ENCODE results near the gene IQCB1. TPM values are rescaled to one million over a fixed set of nuclear protein-coding genes. Genes with fewer than 3 reads are reported as not detected.
A peak's percentile ranks its signal among the peaks of the same experiment; 100 is the strongest.
"Not testable (repeated sequence)": the region's sequence is repeated elsewhere in the genome, so short reads cannot be mapped to it uniquely, and the experiment has no call there.

IQCB1 gene
- total RNA-seq, 1 experiment from 2014 or later, result 51.7 TPM

- Histone ChIP-seq H3K36me3 (peaks cover 68% of the 10 kb centered on the region), H3K9me3 (replicated peaks) (no peaks in the 10 kb centered on the region), H3K27ac (no peak overlapping the region), H3K4me3 (no peak overlapping the region), H3K4me1 (no peaks in the 10 kb centered on the region), H3K27me3 (no peaks in the 10 kb centered on the region)
- DNase-seq, result no peak
Measured at GRCh38 chr3:121781611-121782010, 53.2 kb downstream of the IQCB1 start.

DNA sequence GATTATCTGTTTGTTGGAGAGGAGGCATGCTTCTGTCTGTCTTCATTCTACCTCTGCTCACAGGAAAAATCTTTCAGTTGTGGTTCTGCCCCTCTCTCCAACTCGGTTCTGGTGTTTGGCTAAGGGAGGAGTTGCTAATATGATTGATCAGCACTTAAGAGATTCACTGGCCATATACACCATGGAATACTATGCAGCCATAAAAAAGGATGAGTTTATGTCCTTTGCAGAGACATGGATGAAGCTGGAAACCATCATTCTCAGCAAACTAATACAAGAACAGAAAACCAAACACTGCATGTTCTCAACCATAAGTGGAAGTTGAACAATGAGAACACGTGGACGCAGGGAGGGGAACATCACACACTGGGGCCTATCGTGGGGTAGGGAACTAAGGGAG, 59.8 kb downstream of the IQCB1 start:
- not testable (repeated sequence) for H3K27ac ChIP-seq; DNase-seq; H3K4me3 ChIP-seq; H3K27me3 ChIP-seq; H3K9me3 ChIP-seq (replicated peaks); H3K4me1 ChIP-seq
- peaks cover 86% of the 10 kb centered on the region for H3K36me3 ChIP-seq

- no peak overlapping the region for H3K27ac ChIP-seq
- no peak for DNase-seq
- no peaks in the 10 kb centered on the region for H3K4me1 ChIP-seq
- H3K9me3 ChIP-seq (replicated peaks), result no peaks in the 10 kb centered on the region
- H3K36me3 ChIP-seq, result peaks cover 46% of the 10 kb centered on the region
- no peaks in the 10 kb centered on the region for H3K27me3 ChIP-seq
- no peak overlapping the region for H3K4me3 ChIP-seq
Measured at GRCh38 chr3:121769246-121769645, 65.6 kb downstream of the IQCB1 start.

GRCh38 chr3:121768452-121768851, 66.4 kb downstream of the IQCB1 start:
- no peak for DNase-seq
- Histone ChIP-seq H3K4me3 (no peak overlapping the region), H3K36me3 (peaks cover 40% of the 10 kb centered on the region), H3K27ac (no peak overlapping the region), H3K9me3 (replicated peaks) (no peaks in the 10 kb centered on the region), H3K27me3 (no peaks in the 10 kb centered on the region), H3K4me1 (no peaks in the 10 kb centered on the region)

DNA sequence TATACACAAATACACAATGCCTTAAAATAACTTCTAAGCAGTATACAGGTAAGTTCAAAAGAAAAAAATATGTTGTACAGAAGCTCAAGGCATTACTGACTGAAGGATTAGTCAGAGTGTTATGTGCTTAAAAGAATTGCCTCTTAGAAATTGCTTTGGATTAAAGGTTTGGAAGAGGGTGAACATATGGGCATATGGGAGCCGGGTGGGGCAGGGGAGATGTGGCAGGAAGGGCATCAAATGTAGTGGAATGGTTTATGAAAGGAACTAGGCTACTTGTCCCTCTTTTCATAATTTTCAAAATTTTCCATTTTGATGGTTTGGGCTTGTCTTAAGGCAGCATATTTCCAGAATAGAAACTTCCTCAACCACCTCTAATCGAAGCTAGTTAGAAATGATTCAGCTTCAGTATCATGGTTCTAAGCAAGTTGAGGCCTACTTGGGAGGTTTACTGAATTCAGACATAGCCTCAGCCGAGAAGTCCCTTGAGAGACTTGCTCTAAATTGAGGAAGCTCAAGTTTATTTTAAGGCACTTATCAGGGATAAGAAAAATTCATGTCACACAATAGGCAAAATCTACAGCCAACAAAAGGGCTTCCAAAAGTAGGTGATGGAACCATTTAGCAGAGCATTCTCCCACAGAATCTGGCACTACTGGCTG, 75.2 kb downstream of the IQCB1 start:
- Histone ChIP-seq H3K9me3 (replicated peaks) (no peaks in the 10 kb centered on the region), H3K4me3 (no peak overlapping the region), H3K36me3 (no peaks in the 10 kb centered on the region), H3K27ac (no peak overlapping the region), H3K4me1 (peaks cover 23% of the 10 kb centered on the region), H3K27me3 (no peaks in the 10 kb centered on the region)
- DNase-seq, result no peak

DNA sequence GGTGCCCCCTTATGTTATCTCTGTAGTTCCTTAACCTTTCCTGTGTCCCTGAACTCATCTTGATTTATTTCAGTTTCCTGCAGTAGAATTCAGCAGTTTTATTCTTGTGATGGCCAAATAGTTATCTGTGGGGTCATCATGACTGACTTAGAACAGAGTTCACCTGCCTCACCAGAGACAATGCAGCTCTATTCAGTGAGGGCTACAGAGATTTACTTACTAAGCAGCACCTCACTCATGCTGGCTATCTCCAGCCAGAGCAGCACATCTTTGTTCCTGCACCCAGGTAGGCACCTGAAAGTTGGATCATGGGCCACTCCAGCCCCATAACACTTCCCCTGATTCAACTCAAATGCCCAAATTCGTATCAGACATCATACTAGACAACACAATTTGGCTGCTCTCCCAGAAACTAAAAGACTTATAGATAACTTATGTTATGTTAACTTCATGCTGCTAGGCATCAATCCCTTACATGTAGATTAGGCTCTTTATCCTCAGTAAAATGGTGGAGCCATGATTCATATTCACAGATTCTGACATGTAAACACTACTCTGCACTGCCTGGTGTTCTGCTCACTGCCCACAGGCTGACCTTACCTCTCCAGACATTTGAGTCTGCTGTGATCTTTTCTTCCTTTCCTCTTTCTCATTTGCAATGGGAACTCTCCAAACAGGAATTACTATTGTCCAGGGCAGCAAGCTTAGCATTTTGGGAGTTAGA, 76.0 kb downstream of the IQCB1 start:
- Histone ChIP-seq H3K4me3 (no peak overlapping the region), H3K27me3 (no peaks in the 10 kb centered on the region), H3K9me3 (replicated peaks) (no peaks in the 10 kb centered on the region), H3K36me3 (no peaks in the 10 kb centered on the region), H3K27ac (peak overlapping the region; percentile 92; the same call in 1 of the 2 replicates), H3K4me1 (peaks cover 23% of the 10 kb centered on the region)
- DNase-seq, result no peak

- Histone ChIP-seq H3K4me3 (peak overlapping the region; percentile 43), H3K4me1 (peaks cover 23% of the 10 kb centered on the region), H3K36me3 (no peaks in the 10 kb centered on the region), H3K9me3 (replicated peaks) (no peaks in the 10 kb centered on the region), H3K27ac (peak overlapping the region; percentile 92), H3K27me3 (no peaks in the 10 kb centered on the region)
- peak; percentile 23 to 50 for DNase-seq
Measured at GRCh38 chr3:121757812-121758545, 76.9 kb downstream of the IQCB1 start.

- H3K9me3 ChIP-seq (replicated peaks), result no peaks in the 10 kb centered on the region
- H3K27me3 ChIP-seq, result no peaks in the 10 kb centered on the region
- H3K4me3 ChIP-seq, result peak overlapping the region; percentile 43
- peaks cover 23% of the 10 kb centered on the region for H3K4me1 ChIP-seq
- H3K36me3 ChIP-seq, result no peaks in the 10 kb centered on the region
- DNase-seq, result peak; percentile 88 to 94
- H3K27ac ChIP-seq, result peak overlapping the region; percentile 92
Measured at GRCh38 chr3:121757087-121757811, 77.6 kb downstream of the IQCB1 start.

GRCh38 chr3:121752772-121753171, 82.1 kb downstream of the IQCB1 start:
- Histone ChIP-seq H3K4me1 (peaks cover 18% of the 10 kb centered on the region), H3K4me3 (no peak overlapping the region), H3K27ac (no peak overlapping the region), H3K9me3 (replicated peaks) (no peaks in the 10 kb centered on the region), H3K36me3 (no peaks in the 10 kb centered on the region), H3K27me3 (no peaks in the 10 kb centered on the region)
- no peak for DNase-seq

DNA sequence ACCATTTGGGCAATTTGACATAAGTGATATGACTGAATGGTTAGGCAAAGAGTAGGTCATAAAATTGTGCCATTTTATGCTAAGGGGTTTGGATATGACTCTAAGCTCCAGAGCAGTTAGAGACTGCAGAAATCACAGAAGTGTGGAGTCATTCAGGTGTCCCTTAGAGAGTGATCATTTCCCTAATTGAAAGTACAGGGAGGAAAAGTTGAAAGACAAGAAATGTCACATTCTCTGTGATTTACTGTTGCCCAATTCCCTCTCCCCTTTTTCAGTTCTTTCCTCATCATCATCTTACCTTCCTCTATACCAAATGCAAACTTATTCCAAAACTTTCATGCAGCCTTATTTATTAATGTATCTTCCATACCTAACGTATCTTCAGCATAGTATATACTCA, 82.6 kb downstream of the IQCB1 start:
- H3K9me3 ChIP-seq (replicated peaks), result no peaks in the 10 kb centered on the region
- peaks cover 17% of the 10 kb centered on the region for H3K4me1 ChIP-seq
- DNase-seq, result no peak
- H3K36me3 ChIP-seq, result no peaks in the 10 kb centered on the region
- no peaks in the 10 kb centered on the region for H3K27me3 ChIP-seq
- no peak overlapping the region for H3K4me3 ChIP-seq
- no peak overlapping the region for H3K27ac ChIP-seq

DNA sequence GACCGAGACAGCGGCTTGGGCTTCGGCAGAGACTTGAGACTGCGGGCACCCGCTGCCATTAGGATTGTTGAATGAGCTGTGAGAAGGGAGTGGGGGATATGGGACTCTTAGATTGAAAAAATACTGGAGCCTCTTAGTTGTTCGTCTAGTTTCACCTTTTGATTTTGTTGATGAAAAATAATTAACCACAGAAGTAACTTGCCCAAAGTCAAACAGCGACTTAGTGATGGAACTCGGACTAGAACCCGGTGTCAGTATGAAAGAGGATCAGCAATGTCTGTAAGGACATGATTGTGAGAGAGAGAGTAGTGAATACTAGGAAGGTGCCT, 84.8 kb downstream of the IQCB1 start:
- no peaks in the 10 kb centered on the region for H3K36me3 ChIP-seq
- no peaks in the 10 kb centered on the region for H3K9me3 ChIP-seq (replicated peaks)
- DNase-seq, result no peak
- H3K27ac ChIP-seq, result peak overlapping the region; percentile 73
- no peaks in the 10 kb centered on the region for H3K27me3 ChIP-seq
- H3K4me3 ChIP-seq, result peak overlapping the region; percentile 85
- peaks cover 10% of the 10 kb centered on the region for H3K4me1 ChIP-seq

DNA sequence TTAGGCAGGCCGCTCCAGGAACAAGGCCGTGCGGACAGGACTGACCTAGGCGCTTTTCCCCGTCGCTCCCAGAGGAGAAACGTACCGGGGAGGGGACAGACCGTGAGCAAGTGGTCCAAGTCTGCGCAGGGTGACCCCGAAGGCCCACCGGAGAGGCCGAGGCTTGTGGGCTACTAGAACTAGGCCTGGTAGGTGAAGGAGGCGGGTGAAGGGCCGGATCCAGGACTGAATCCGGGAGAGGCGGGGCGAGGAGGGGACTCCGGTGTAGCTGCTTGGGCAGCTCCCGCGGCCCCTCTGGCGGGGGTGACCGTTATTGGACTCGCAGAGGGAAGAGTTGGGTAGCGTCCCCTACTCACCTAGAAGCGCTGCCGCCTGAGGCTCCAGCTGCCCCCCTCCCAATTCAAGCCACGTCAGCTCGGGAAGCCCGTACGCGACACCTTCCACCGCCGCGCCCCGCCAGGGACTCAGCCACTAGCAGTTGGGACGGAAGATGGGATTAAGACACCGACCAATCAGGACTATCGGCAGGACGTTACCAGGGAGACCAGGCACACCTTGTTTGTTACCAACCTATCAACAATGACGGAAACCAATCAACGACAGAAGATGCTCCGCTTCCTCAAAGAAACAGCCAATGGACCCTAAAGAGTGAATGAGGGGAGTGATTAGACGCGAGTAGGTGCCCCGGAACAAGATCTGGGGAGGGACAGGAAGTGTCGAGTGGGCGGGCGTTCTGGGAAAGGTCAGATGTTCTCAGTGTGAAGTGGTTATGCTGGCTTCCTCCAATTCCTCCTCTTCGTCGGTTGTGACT, 85.4 kb downstream of the IQCB1 start, which contains the start of gene GOLGB1:
GOLGB1 (minus strand) TSS at position 466 of the 811 bp plus-strand sequence. CDS start 18,770 bp downstream, outside the sequence.
- H3K27me3 ChIP-seq, result no peaks in the 10 kb centered on the region
- H3K27ac ChIP-seq, result peak within 1 kb of the TSS; percentile 73
- peak within 1 kb of the TSS; percentile 85 for H3K4me3 ChIP-seq
- H3K4me1 ChIP-seq, result peaks cover 10% of the 10 kb centered on the region
- DNase-seq, result peak; percentile 95 to 99
- no peaks in the 10 kb centered on the region for H3K9me3 ChIP-seq (replicated peaks)
- H3K36me3 ChIP-seq, result no peaks in the 10 kb centered on the region

DNA sequence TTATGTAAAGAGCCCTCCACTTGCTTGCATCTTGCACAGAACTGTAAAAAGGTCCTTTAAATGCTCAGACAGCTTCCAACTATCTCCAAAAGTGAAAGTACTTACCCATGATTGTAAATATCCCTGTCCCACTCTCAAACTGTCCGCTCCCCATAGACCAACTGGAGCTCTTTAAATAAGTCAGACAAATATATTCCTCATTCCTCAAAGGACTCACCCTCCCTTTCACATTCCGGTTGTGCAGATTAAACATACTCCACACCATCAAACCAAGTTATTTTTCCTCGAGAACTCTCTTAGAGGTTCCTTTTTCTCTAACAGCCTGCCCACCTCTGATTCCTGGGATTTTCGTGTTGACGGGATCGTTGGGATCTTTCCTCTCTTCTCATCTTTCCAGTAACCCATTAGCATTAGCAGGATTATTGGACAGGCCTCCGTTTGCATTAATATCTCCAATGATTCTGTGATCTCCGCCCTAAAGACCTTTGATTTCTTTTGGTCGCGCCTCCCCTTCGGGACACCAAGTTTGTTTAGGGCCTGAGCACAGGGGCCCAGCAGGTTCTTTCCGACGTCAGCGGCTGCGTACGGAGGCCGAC, 86.1 kb downstream of the IQCB1 start:
- Histone ChIP-seq H3K9me3 (replicated peaks) (no peaks in the 10 kb centered on the region), H3K4me3 (peak overlapping the region; percentile 85), H3K27ac (peak overlapping the region; percentile 58), H3K27me3 (no peaks in the 10 kb centered on the region), H3K36me3 (no peaks in the 10 kb centered on the region), H3K4me1 (peaks cover 10% of the 10 kb centered on the region)
- no peak for DNase-seq

DNA sequence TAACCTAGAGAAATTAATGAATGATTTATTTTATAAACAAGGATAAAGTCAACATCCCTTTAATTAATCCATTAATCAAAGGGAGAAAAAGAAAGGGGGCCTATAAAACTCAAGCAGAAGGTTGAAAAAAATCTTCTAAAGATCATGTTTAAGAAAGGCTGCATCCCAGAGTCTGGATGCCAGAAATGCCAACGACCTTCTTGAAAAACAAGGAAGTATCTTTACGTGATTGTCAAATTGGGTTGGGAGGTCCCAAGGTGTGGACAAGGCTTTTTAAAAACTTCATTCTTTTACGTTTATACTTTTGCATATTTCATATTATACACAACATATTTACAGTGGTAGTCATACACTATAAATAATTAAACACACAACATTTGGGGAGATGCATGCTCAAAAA, 86.9 kb downstream of the IQCB1 start:
- Histone ChIP-seq H3K4me1 (peaks cover 10% of the 10 kb centered on the region), H3K27ac (no peak overlapping the region), H3K27me3 (no peaks in the 10 kb centered on the region), H3K36me3 (0 out of 2 replicates have a peak, but pooled peaks cover 3% of the 10 kb centered on the region), H3K9me3 (replicated peaks) (peaks cover 3% of the 10 kb centered on the region), H3K4me3 (peak overlapping the region; percentile 85)
- DNase-seq, result no peak
